ENCODE measurements around the gene CCND2. TPM values are rescaled to one million over a fixed set of nuclear protein-coding genes. Genes with fewer than 3 reads are reported as not detected.

CCND2 gene
- total RNA-seq, 1 donor from 2014 or later, result 98.0 TPM

- Mint-ChIP-seq H3K36me3 (ENCODE audit: unreplicated experiment) (peaks cover 15% of the 10 kb centered on the region), H3K9me3 (ENCODE audit: unreplicated experiment) (peaks cover 7% of the 10 kb centered on the region), H3K4me1 (ENCODE audit: low read depth, unreplicated experiment) (peaks cover 16% of the 10 kb centered on the region)
Observed at GRCh38 chr12:4289998-4290790, 16.6 kb downstream of the CCND2 start.

GRCh38 chr12:4292341-4293073 is 18.9 kb downstream of the CCND2 start:
- no peak overlapping the region for H3K27ac Mint-ChIP-seq (ENCODE audit: unreplicated experiment)
- peaks cover 3% of the 10 kb centered on the region for H3K9me3 Mint-ChIP-seq (ENCODE audit: unreplicated experiment)
- H3K36me3 Mint-ChIP-seq (ENCODE audit: unreplicated experiment), result peaks cover 15% of the 10 kb centered on the region
- H3K4me1 Mint-ChIP-seq (ENCODE audit: low read depth, unreplicated experiment), result peaks cover 2% of the 10 kb centered on the region
- TF ChIP-seq CTCF (IDR thresholded peaks at IDR 0.05; ENCODE audit: partially characterized antibody, unreplicated experiment), result no peak
- peaks cover 3% of the 10 kb centered on the region for H3K27me3 Mint-ChIP-seq (ENCODE audit: unreplicated experiment)
- no peak overlapping the region for H3K4me3 Mint-ChIP-seq (ENCODE audit: unreplicated experiment)
- no peak for DNase-seq

More at GRCh38 chr12:4289998-4290790, 16.6 kb downstream of the CCND2 start:
- Mint-ChIP-seq H3K27me3 (ENCODE audit: unreplicated experiment) (peaks cover 3% of the 10 kb centered on the region), H3K27ac (ENCODE audit: unreplicated experiment) (no peak overlapping the region), H3K4me3 (ENCODE audit: unreplicated experiment) (peak overlapping the region; percentile 46)
- TF ChIP-seq CTCF (IDR thresholded peaks at IDR 0.05; ENCODE audit: partially characterized antibody, unreplicated experiment), result no peak
- DNase-seq, result no peak

GRCh38 chr12:4293299-4293965 is 19.9 kb downstream of the CCND2 start:
- peaks cover 15% of the 10 kb centered on the region for H3K36me3 Mint-ChIP-seq (ENCODE audit: unreplicated experiment)
- no peak for TF ChIP-seq CTCF (IDR thresholded peaks at IDR 0.05; ENCODE audit: partially characterized antibody, unreplicated experiment)
- H3K9me3 Mint-ChIP-seq (ENCODE audit: unreplicated experiment), result peaks cover 4% of the 10 kb centered on the region
- peaks cover 3% of the 10 kb centered on the region for H3K27me3 Mint-ChIP-seq (ENCODE audit: unreplicated experiment)
- no peak overlapping the region for H3K4me3 Mint-ChIP-seq (ENCODE audit: unreplicated experiment)
- H3K27ac Mint-ChIP-seq (ENCODE audit: unreplicated experiment), result no peak overlapping the region
- peaks cover 2% of the 10 kb centered on the region for H3K4me1 Mint-ChIP-seq (ENCODE audit: low read depth, unreplicated experiment)
- no peak for DNase-seq

- peaks cover 4% of the 10 kb centered on the region for H3K9me3 Mint-ChIP-seq (ENCODE audit: unreplicated experiment)
- H3K4me3 Mint-ChIP-seq (ENCODE audit: unreplicated experiment), result no peak overlapping the region
- H3K27ac Mint-ChIP-seq (ENCODE audit: unreplicated experiment), result no peak overlapping the region
- TF ChIP-seq CTCF (IDR thresholded peaks at IDR 0.05; ENCODE audit: partially characterized antibody, unreplicated experiment), result no peak
- peaks cover 15% of the 10 kb centered on the region for H3K36me3 Mint-ChIP-seq (ENCODE audit: unreplicated experiment)
- H3K4me1 Mint-ChIP-seq (ENCODE audit: low read depth, unreplicated experiment), result peaks cover 2% of the 10 kb centered on the region
- no peak for DNase-seq
- H3K27me3 Mint-ChIP-seq (ENCODE audit: unreplicated experiment), result peaks cover 3% of the 10 kb centered on the region
Observed at GRCh38 chr12:4293966-4294505, 20.5 kb downstream of the CCND2 start.
